GM19035 (cell line): ENCODE measurements around the gene SMIM20.

Experiments
- ATAC-seq: cut with Tn5 transposase; IDR thresholded peaks from one replicate; pipeline ENCODE4 v1.9.1; 2021; ENCODE audit not compliant: unreplicated experiment

The SMIM20 gene

GRCh38 chr4:25951390-25951952, 37.5 kb downstream of the SMIM20 start:
- no peak for ATAC-seq

- no peak for ATAC-seq
These were observed 39.7 kb downstream of the SMIM20 start for GRCh38 chr4:25953740-25954139.

GRCh38 chr4:25954293-25954904, 40.4 kb downstream of the SMIM20 start:
- no peak for ATAC-seq

GRCh38 chr4:25955705-25956104, 41.7 kb downstream of the SMIM20 start:
- no peak for ATAC-seq

GRCh38 chr4:25956260-25956659, 42.2 kb downstream of the SMIM20 start:
- ATAC-seq = no peak

- ATAC-seq = no peak
These were observed 44.1 kb downstream of the SMIM20 start for GRCh38 chr4:25958110-25958509.

- ATAC-seq = no peak
These were observed 48.4 kb downstream of the SMIM20 start for GRCh38 chr4:25962393-25962792.

- ATAC-seq = no peak
These were observed 51.6 kb downstream of the SMIM20 start for GRCh38 chr4:25965629-25966028.

- ATAC-seq = no peak
These were observed 52.2 kb downstream of the SMIM20 start for GRCh38 chr4:25966171-25966570.

GRCh38 chr4:25969374-25970155, 55.5 kb downstream of the SMIM20 start:
- ATAC-seq = no peak

GRCh38 chr4:25970226-25970675, 56.2 kb downstream of the SMIM20 start:
- ATAC-seq = no peak

- no peak for ATAC-seq
These were observed 56.8 kb downstream of the SMIM20 start for GRCh38 chr4:25970691-25971432.

GRCh38 chr4:25972366-25972765, 58.3 kb downstream of the SMIM20 start:
- no peak for ATAC-seq

- ATAC-seq = no peak
These were observed 59.1 kb downstream of the SMIM20 start for GRCh38 chr4:25972984-25973745.

GRCh38 chr4:25976780-25977179, 62.8 kb downstream of the SMIM20 start:
- no peak for ATAC-seq

- ATAC-seq = no peak
These were observed 63.6 kb downstream of the SMIM20 start for GRCh38 chr4:25977397-25978170.

GRCh38 chr4:25978327-25978726, 64.3 kb downstream of the SMIM20 start:
- no peak for ATAC-seq
